Neural cell (in vitro differentiated cells): ENCODE results near the gene DENND10. TPM values are rescaled to one million over a fixed set of nuclear protein-coding genes. Genes with fewer than 3 reads are reported as not detected.

Experiments used
- H2AFZ ChIP-seq: fragments of 200-600, 300-800 bp; sonication (generic), shearing (Covaris generic); 2 replicates; pipeline ENCODE4 v1.6.0; 2014; ENCODE audit warnings: low read depth, mild to moderate bottlenecking, antibody characterized with exemption, low read length, moderate library complexity
- H3F3A ChIP-seq: fragments of 200-600 bp; shearing (Covaris generic); 2 replicates; pipeline ENCODE4 v1.6.1; 2016; ENCODE audit warnings: mild to moderate bottlenecking, moderate library complexity, mixed read lengths, antibody characterized with exemption, low read length; ENCODE audit not compliant: insufficient read depth, poor library complexity, severe bottlenecking
- H3K27ac ChIP-seq: fragments of 200-600, 300-800 bp; sonication (generic), shearing (Covaris generic); 2 replicates; pipeline ENCODE4 v1.5.1; 2014; ENCODE audit warnings: mild to moderate bottlenecking, low read length, moderate library complexity
- H3K27me3 ChIP-seq: fragments of 300-800, 200-600 bp; sonication (generic), shearing (Covaris generic); 2 replicates; pipeline ENCODE4 v1.6.0; 2014; ENCODE audit warnings: mild to moderate bottlenecking, low read depth, low read length, moderate library complexity; ENCODE audit not compliant: insufficient read depth
- H3K36me3 ChIP-seq: fragments of 300-800, 200-600 bp; sonication (generic), shearing (Covaris generic); 2 replicates; pipeline ENCODE4 v1.5.1; 2014; ENCODE audit warnings: mild to moderate bottlenecking, antibody characterized with exemption, low read length, moderate library complexity; ENCODE audit not compliant: insufficient read depth
- H3K4me2 ChIP-seq: fragments of 300-800, 200-600 bp; sonication (generic), shearing (Covaris generic); 2 replicates; pipeline ENCODE4 v1.6.0; 2014; ENCODE audit warnings: mild to moderate bottlenecking, low read length
- H3K4me3 ChIP-seq: fragments of 300-800, 200-600 bp; sonication (generic), shearing (Covaris generic); 2 replicates; pipeline ENCODE4 v1.5.1; 2014; ENCODE audit warnings: mild to moderate bottlenecking, low read length, moderate library complexity
- H3K79me2 ChIP-seq: fragments of 200-600 bp; shearing (Covaris generic); replicated peaks from 2 replicates; pipeline ENCODE4 v1.6.0; 2014; ENCODE audit warnings: mild to moderate bottlenecking, low read length, moderate library complexity; ENCODE audit not compliant: insufficient read depth
- H3K9ac ChIP-seq: fragments of 300-800, 200-600 bp; sonication (generic), shearing (Covaris generic); 2 replicates; pipeline ENCODE4 v1.6.1; 2016; ENCODE audit warnings: mild to moderate bottlenecking, low read length, mixed read lengths
- H3K9me2 ChIP-seq: fragments of 200-600 bp; shearing (Covaris generic); 2 replicates; pipeline ENCODE4 v1.6.1; 2016; ENCODE audit warnings: mild to moderate bottlenecking, low read length, mixed read lengths; ENCODE audit not compliant: insufficient read depth
- H3K9me3 ChIP-seq: fragments of 200-600, 300-800 bp; sonication (generic), shearing (Covaris generic); 2 replicates; pipeline ENCODE4 v1.6.1; 2016; ENCODE audit warnings: mild to moderate bottlenecking, mixed run types, low read length, moderate library complexity, mixed read lengths
- H4K20me1 ChIP-seq: fragments of 200-600 bp; shearing (Covaris generic); 2 replicates; pipeline ENCODE4 v1.6.1; 2016; ENCODE audit warnings: mild to moderate bottlenecking, mixed run types; ENCODE audit not compliant: insufficient read depth
- CTCF ChIP-seq: fragments of 450-650 bp; IDR thresholded peaks from 2 replicates; pipeline ENCODE4 v1.5.1; 2014; ENCODE audit warnings: antibody characterized with exemption, mild to moderate bottlenecking, moderate library complexity; ENCODE audit not compliant: poor library complexity, severe bottlenecking
- EP300 ChIP-seq: fragments of 450-650 bp; conservative IDR thresholded peaks from 2 replicates; pipeline ENCODE4 v1.6.1; 2014; ENCODE audit warnings: antibody characterized with exemption, mild to moderate bottlenecking, moderate library complexity; ENCODE audit not compliant: poor library complexity, severe bottlenecking
- EZH2 ChIP-seq: fragments of 200-600, 300-800 bp; shearing (Covaris generic), sonication (generic); IDR thresholded peaks from 2 replicates; pipeline ENCODE4 v1.6.1; 2014; ENCODE audit warnings: antibody characterized with exemption, low read length, borderline replicate concordance, mild to moderate bottlenecking; ENCODE audit not compliant: insufficient read depth, poor library complexity, severe bottlenecking
- MXI1 ChIP-seq: fragments of 450-650 bp; conservative IDR thresholded peaks from 2 replicates; pipeline ENCODE4 v1.6.1; 2014; ENCODE audit warnings: antibody characterized with exemption, mild to moderate bottlenecking; ENCODE audit not compliant: poor library complexity, severe bottlenecking
- POLR2AphosphoS5 ChIP-seq: IDR thresholded peaks from 2 replicates; pipeline ENCODE4 v1.6.1; 2012
- RAD21 ChIP-seq: fragments of 450-650 bp; conservative IDR thresholded peaks from 2 replicates; pipeline ENCODE4 v1.6.1; 2014; ENCODE audit warnings: antibody characterized with exemption, mild to moderate bottlenecking, moderate library complexity
- REST ChIP-seq: IDR thresholded peaks from 2 replicates; pipeline ENCODE4 v1.6.1; 2012; ENCODE audit warnings: borderline replicate concordance
- SMC3 ChIP-seq: fragments of 450-650 bp; conservative IDR thresholded peaks from 2 replicates; pipeline ENCODE4 v1.6.1; 2014; ENCODE audit warnings: antibody characterized with exemption, mild to moderate bottlenecking, moderate library complexity; ENCODE audit not compliant: poor library complexity
- TAF1 ChIP-seq: IDR thresholded peaks from 2 replicates; pipeline ENCODE4 v1.6.1; 2012; ENCODE audit warnings: low read depth
- polyA plus RNA-seq: library from polyadenylated mRNA; depleted of rRNA; stranded (reverse); fragments of >200 nt; gene quantifications from 2 replicates; pipeline ENCODE4 v1.2.3, GENCODE V29; 2014

Gene DENND10
- polyA plus RNA-seq, 1 donor from 2014 or later = 81.6 TPM

- H3K9me2 ChIP-seq = no peaks in the 10 kb centered on the region
- no peak overlapping the region for H3K27ac ChIP-seq
- no peak for TF ChIP-seq EZH2
- no peak for TF ChIP-seq TAF1
- no peak for TF ChIP-seq SMC3
- no peak for TF ChIP-seq EP300
- TF ChIP-seq RAD21 = no peak
- no peak for TF ChIP-seq POLR2AphosphoS5
- no peak for TF ChIP-seq CTCF
- TF ChIP-seq MXI1 = no peak
- TF ChIP-seq REST = no peak
- H3K27me3 ChIP-seq = no peaks in the 10 kb centered on the region
- H3F3A ChIP-seq = no peaks in the 10 kb centered on the region
- no peak overlapping the region for H3K4me2 ChIP-seq
- peaks cover 5% of the 10 kb centered on the region for H3K36me3 ChIP-seq
- H3K79me2 ChIP-seq = no peaks in the 10 kb centered on the region
- H3K9ac ChIP-seq = no peak overlapping the region
- no peaks in the 10 kb centered on the region for H3K9me3 ChIP-seq
- no peak overlapping the region for H3K4me3 ChIP-seq
- no peaks in the 10 kb centered on the region for H4K20me1 ChIP-seq
- H2AFZ ChIP-seq = no peak overlapping the region
Observed at GRCh38 chr10:119119400-119119799, 15.5 kb downstream of the DENND10 start.

DNA sequence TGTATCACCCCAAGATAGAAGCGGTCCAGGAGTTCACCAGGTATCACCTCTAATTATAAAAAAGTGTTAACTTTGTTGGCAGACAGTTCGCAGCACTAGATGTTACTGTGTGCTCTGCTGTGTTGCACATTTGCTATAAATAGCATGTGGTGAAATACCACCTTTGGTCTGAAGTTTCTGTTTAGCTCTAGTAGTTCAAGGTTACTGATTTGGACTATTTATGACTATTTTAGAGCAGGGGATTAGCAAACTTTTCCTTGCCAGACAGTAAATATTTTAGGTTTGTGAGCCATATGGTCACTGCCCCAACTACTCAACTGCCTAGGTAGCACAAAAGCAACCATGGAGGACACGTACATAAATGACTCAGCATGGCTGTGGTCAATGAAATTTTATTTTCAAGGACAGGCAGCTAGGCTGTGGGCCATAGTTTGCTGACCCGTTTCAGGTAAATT is 16.5 kb downstream of the DENND10 start:
- H3K27ac ChIP-seq = no peak overlapping the region
- no peak overlapping the region for H3K4me3 ChIP-seq
- H3K4me2 ChIP-seq = no peak overlapping the region
- H3K9me2 ChIP-seq = no peaks in the 10 kb centered on the region
- H3K9me3 ChIP-seq = no peaks in the 10 kb centered on the region
- no peaks in the 10 kb centered on the region for H3F3A ChIP-seq
- TF ChIP-seq CTCF (no peak), EP300 (no peak), EZH2 (no peak), REST (no peak)
- H3K79me2 ChIP-seq = no peaks in the 10 kb centered on the region
- H4K20me1 ChIP-seq = no peaks in the 10 kb centered on the region
- H2AFZ ChIP-seq = no peak overlapping the region
- H3K27me3 ChIP-seq = no peaks in the 10 kb centered on the region
- peaks cover 5% of the 10 kb centered on the region for H3K36me3 ChIP-seq
- no peak overlapping the region for H3K9ac ChIP-seq
